Measurements from ENCODE around the gene DMRT3. TPM values are rescaled to one million over a fixed set of nuclear protein-coding genes. Genes with fewer than 3 reads are reported as not detected.
A peak's percentile ranks its signal among the peaks of the same experiment; 100 is the strongest.

DMRT3 gene
- total RNA-seq, 1 donor from 2014 or later: not detected

- Histone ChIP-seq H3K36me3 (no peaks in the 10 kb centered on the region), H3K27ac (no peak overlapping the region), H3K4me1 (peaks cover 19% of the 10 kb centered on the region), H3K4me3 (peak overlapping the region; percentile 36), H3K27me3 (peaks cover 98% of the 10 kb centered on the region), H3K9me3 (no peaks in the 10 kb centered on the region)
- intact Hi-C loops (cut with DNase I): no loop called here
- TF ChIP-seq CTCF (IDR thresholded peaks at IDR 0.05): no peak
- peak; percentile 38 for ATAC-seq
- no peak for DNase-seq
Measured at GRCh38 chr9:972501-973294, 3.8 kb upstream of the DMRT3 start.

GRCh38 chr9:973295-973834 is 3.1 kb upstream of the DMRT3 start:
- peaks cover 19% of the 10 kb centered on the region for H3K4me1 ChIP-seq
- DNase-seq (no peak), ATAC-seq (no peak)
- no peak overlapping the region for H3K4me3 ChIP-seq
- no peak for TF ChIP-seq CTCF (IDR thresholded peaks at IDR 0.05)
- no peaks in the 10 kb centered on the region for H3K36me3 ChIP-seq
- intact Hi-C loops (cut with DNase I): no loop called here
- H3K27ac ChIP-seq: no peak overlapping the region
- no peaks in the 10 kb centered on the region for H3K9me3 ChIP-seq
- peaks cover 98% of the 10 kb centered on the region for H3K27me3 ChIP-seq

- TF ChIP-seq CTCF (IDR thresholded peaks at IDR 0.05): no peak
- ATAC-seq (no peak), DNase-seq (no peak)
- intact Hi-C loops (cut with DNase I): no loop called here
- Histone ChIP-seq H3K27me3 (peaks cover 98% of the 10 kb centered on the region), H3K4me3 (no peak overlapping the region), H3K27ac (no peak overlapping the region), H3K36me3 (no peaks in the 10 kb centered on the region), H3K9me3 (no peaks in the 10 kb centered on the region), H3K4me1 (peaks cover 19% of the 10 kb centered on the region)
Measured at GRCh38 chr9:974031-974995, 2.1 kb upstream of the DMRT3 start.

GRCh38 chr9:974996-975739 is 1.3 kb upstream of the DMRT3 start:
- H3K4me3 ChIP-seq: no peak overlapping the region
- no peak for TF ChIP-seq CTCF (IDR thresholded peaks at IDR 0.05)
- H3K27ac ChIP-seq: no peak overlapping the region
- DNase-seq (no peak), ATAC-seq (no peak)
- intact Hi-C loops (cut with DNase I): no loop called here
- peaks cover 98% of the 10 kb centered on the region for H3K27me3 ChIP-seq
- H3K4me1 ChIP-seq: peaks cover 19% of the 10 kb centered on the region
- H3K36me3 ChIP-seq: no peaks in the 10 kb centered on the region
- no peaks in the 10 kb centered on the region for H3K9me3 ChIP-seq

- TF ChIP-seq CTCF (IDR thresholded peaks at IDR 0.05): no peak
- intact Hi-C loops (cut with DNase I): no loop called here
- Histone ChIP-seq H3K36me3 (no peaks in the 10 kb centered on the region), H3K27me3 (peaks cover 98% of the 10 kb centered on the region), H3K4me3 (no peak overlapping the region), H3K4me1 (peaks cover 19% of the 10 kb centered on the region), H3K27ac (no peak overlapping the region), H3K9me3 (no peaks in the 10 kb centered on the region)
- DNase-seq: no peak
- no peak for ATAC-seq
Measured at GRCh38 chr9:975740-976257, 656 bp upstream of the DMRT3 start.
